Renal cortical epithelial cell (primary cell): Measurements from ENCODE around the gene EIF3K. TPM values are rescaled to one million over a fixed set of nuclear protein-coding genes. Genes with fewer than 3 reads are reported as not detected.
A peak's percentile ranks its signal among the peaks of the same experiment; 100 is the strongest.

Experiments
- DNase-seq: peaks from one replicate; pipeline ENCODE4 v3.0.0-alpha.2; 2011; ENCODE audit warnings: low read depth
- total RNA-seq: library from RNA; depleted of rRNA; stranded (reverse); fragments of >200 nt; gene quantifications from 2 replicates; pipeline ENCODE4 v1.2.3, GENCODE V29; 2014

EIF3K gene
- total RNA-seq, 1 donor from 2014 or later = 328 TPM

- peak; percentile 78 for DNase-seq
Measured at GRCh38 chr19:38665950-38666662, 47.1 kb downstream of the EIF3K start.

GRCh38 chr19:38666663-38667511 lies 47.9 kb downstream of the EIF3K start:
- DNase-seq = peak; percentile 89

GRCh38 chr19:38667661-38668171 lies 48.7 kb downstream of the EIF3K start:
- DNase-seq = peak; percentile 89

GRCh38 chr19:38669552-38669951 lies 50.6 kb downstream of the EIF3K start:
- DNase-seq = no peak

- peak; percentile 59 for DNase-seq
Measured at GRCh38 chr19:38670921-38671398, 52.0 kb downstream of the EIF3K start.

GRCh38 chr19:38671654-38672053 lies 52.7 kb downstream of the EIF3K start:
- no peak for DNase-seq

GRCh38 chr19:38673030-38673429 lies 54.0 kb downstream of the EIF3K start:
- DNase-seq = no peak

- DNase-seq = peak; percentile 64
Measured at GRCh38 chr19:38674388-38675171, 55.6 kb downstream of the EIF3K start.

- no peak for DNase-seq
Measured at GRCh38 chr19:38675611-38676010, 56.6 kb downstream of the EIF3K start.

- no peak for DNase-seq
Measured at GRCh38 chr19:38676023-38676877, 57.3 kb downstream of the EIF3K start.

GRCh38 chr19:38676878-38677646 lies 58.1 kb downstream of the EIF3K start:
- no peak for DNase-seq

- DNase-seq = no peak
Measured at GRCh38 chr19:38678217-38678890, 59.4 kb downstream of the EIF3K start.

- no peak for DNase-seq
Measured at GRCh38 chr19:38678891-38679494, 60.0 kb downstream of the EIF3K start.

GRCh38 chr19:38679839-38680238 lies 60.9 kb downstream of the EIF3K start:
- peak; percentile 88 for DNase-seq

GRCh38 chr19:38682195-38682867 lies 63.3 kb downstream of the EIF3K start:
- DNase-seq = no peak

GRCh38 chr19:38682872-38683392 lies 63.9 kb downstream of the EIF3K start:
- DNase-seq = no peak

- peak; percentile 100 for DNase-seq
Measured at GRCh38 chr19:38683393-38684077, 64.5 kb downstream of the EIF3K start.
